Hepatocyte (in vitro differentiated cells): ENCODE results near the gene IGFL1.

Experiments
- EZH2phosphoT487 ChIP-seq: fragments of 200-600 bp; sonication (generic); IDR thresholded peaks from one replicate; pipeline ENCODE4 v1.6.1; 2018; ENCODE audit warnings: antibody characterized with exemption, mild to moderate bottlenecking, low read depth, moderate library complexity; ENCODE audit not compliant: unreplicated experiment, severe bottlenecking
- TF ChIP-seq, protein P1 (sequence below): fragments of 200-600 bp; sonication (generic); IDR thresholded peaks from 2 replicates; pipeline ENCODE4 v1.5.1; 2016; ENCODE audit warnings: antibody characterized with exemption, mild to moderate bottlenecking; ENCODE audit not compliant: poor library complexity

DNA sequence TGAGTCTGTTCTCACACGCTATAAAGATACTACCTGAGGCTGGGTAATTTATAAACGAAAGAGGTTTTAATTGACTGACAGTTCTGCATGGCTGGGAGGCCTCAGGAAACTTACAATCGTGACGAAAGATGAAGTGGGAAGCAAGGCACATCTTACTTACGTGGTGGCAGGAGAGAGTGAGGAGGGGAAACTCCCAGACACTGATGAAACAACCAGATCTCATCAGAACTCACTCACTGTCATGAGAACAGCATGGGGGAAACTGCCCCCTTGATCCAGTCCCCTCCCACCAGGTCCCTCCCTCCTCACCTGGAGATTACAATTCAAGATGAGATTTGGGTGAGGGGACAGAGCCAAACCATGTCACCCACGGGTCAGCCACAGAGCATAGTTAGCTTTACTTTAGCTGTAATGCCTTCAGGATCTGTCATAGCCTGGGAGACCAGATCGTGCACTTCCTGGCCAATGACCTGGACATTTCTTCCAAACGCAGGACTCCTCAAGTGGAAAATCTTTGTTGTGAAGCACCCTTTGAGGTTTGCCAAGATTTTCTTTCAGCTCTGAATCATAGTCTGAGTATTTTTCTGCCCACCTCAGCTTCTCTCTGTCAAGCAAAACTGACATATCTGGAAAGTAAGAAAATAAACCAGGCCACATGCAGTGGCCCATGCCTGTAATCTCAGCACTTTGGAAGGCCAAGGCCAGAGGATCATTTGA is 42.1 kb downstream of the IGFL1 start:
- TF ChIP-seq, protein P1, sequence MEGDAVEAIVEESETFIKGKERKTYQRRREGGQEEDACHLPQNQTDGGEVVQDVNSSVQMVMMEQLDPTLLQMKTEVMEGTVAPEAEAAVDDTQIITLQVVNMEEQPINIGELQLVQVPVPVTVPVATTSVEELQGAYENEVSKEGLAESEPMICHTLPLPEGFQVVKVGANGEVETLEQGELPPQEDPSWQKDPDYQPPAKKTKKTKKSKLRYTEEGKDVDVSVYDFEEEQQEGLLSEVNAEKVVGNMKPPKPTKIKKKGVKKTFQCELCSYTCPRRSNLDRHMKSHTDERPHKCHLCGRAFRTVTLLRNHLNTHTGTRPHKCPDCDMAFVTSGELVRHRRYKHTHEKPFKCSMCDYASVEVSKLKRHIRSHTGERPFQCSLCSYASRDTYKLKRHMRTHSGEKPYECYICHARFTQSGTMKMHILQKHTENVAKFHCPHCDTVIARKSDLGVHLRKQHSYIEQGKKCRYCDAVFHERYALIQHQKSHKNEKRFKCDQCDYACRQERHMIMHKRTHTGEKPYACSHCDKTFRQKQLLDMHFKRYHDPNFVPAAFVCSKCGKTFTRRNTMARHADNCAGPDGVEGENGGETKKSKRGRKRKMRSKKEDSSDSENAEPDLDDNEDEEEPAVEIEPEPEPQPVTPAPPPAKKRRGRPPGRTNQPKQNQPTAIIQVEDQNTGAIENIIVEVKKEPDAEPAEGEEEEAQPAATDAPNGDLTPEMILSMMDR: no peak
- no peak for TF ChIP-seq EZH2phosphoT487
